ENCODE measurements around the gene EFCAB12. TPM values are rescaled to one million over a fixed set of nuclear protein-coding genes. Genes with fewer than 3 reads are reported as not detected.

EFCAB12 gene
- total and polyA plus RNA-seq, 2 of the 13 experiments (the other 11 are each of a cell fraction or from before 2014, with no cell fraction given), result 0.31 to 2.4 TPM

- 0 out of 2 replicates have a peak, but pooled peaks have one; percentile 22 for TF ChIP-seq ZNF790 (CRISPR knock-in tag; IDR thresholded peaks at IDR 0.05; ENCODE audit: borderline replicate concordance)
- TF ChIP-seq MAX (IDR thresholded peaks at IDR 0.05), result peak; percentile 53
- TF ChIP-seq POLR2A (IDR thresholded peaks at IDR 0.05; ENCODE audit: insufficient read depth in 1 of 2, low read depth in 2 of 2, low read length in 2 of 2), result peak in 1 of 2 experiments; percentile 47; a peak in 3 of 4 replicates
- peak; percentile 41; the same call in 1 of the 2 replicates for TF ChIP-seq ZNF124 (CRISPR knock-in tag; IDR thresholded peaks at IDR 0.05)
- TF ChIP-seq YEATS4 (CRISPR knock-in tag; IDR thresholded peaks at IDR 0.05; ENCODE audit: borderline replicate concordance), result peak; percentile 50; the same call in 1 of the 2 replicates
- TF ChIP-seq AKNA (CRISPR knock-in tag; IDR thresholded peaks at IDR 0.05; ENCODE audit: borderline replicate concordance), result peak; percentile 71; the same call in 1 of the 2 replicates
- no peak for TF ChIP-seq LCORL (IDR thresholded peaks at IDR 0.05)
- TF ChIP-seq LCORL (CRISPR knock-in tag; IDR thresholded peaks at IDR 0.05), result peak; percentile 57
- peak; percentile 24 for TF ChIP-seq XRCC5 (optimal IDR thresholded peaks at IDR 0.05; ENCODE audit: low read length)
- peak; percentile 59; the same call in 1 of the 2 replicates for TF ChIP-seq ZFP37 (CRISPR knock-in tag; IDR thresholded peaks at IDR 0.05; ENCODE audit: borderline replicate concordance)
- peak; percentile 97 for TF ChIP-seq RFX3 (CRISPR knock-in tag; IDR thresholded peaks at IDR 0.05)
- TF ChIP-seq MEIS2 (CRISPR knock-in tag; IDR thresholded peaks at IDR 0.05), result peak; percentile 57; the same call in 1 of the 2 replicates
- TF ChIP-seq NFAT5 (CRISPR knock-in tag; IDR thresholded peaks at IDR 0.05), result peak; percentile 60; the same call in 1 of the 2 replicates
- peak; percentile 80 for TF ChIP-seq ZBED4 (CRISPR knock-in tag; IDR thresholded peaks at IDR 0.05; ENCODE audit: borderline replicate concordance)
- TF ChIP-seq ZNF333 (CRISPR knock-in tag; IDR thresholded peaks at IDR 0.05; ENCODE audit: borderline replicate concordance), result no peak
These were observed at the start of gene EFCAB12 (continued) for GRCh38 chr3:129428376-129429079.

All from HepG2 (cell line).